HG02610 (cell line): Measurements from ENCODE around the gene FGD3.
"Not testable (repeated sequence)": the region's sequence is repeated elsewhere in the genome, so short reads cannot be mapped to it uniquely, and the experiment has no call there.

Experiments
- ATAC-seq: cut with Tn5 transposase; IDR thresholded peaks from one replicate; pipeline ENCODE4 v1.9.1; 2021; ENCODE audit warnings: mild to moderate bottlenecking, moderate library complexity; ENCODE audit not compliant: unreplicated experiment

FGD3 gene

DNA sequence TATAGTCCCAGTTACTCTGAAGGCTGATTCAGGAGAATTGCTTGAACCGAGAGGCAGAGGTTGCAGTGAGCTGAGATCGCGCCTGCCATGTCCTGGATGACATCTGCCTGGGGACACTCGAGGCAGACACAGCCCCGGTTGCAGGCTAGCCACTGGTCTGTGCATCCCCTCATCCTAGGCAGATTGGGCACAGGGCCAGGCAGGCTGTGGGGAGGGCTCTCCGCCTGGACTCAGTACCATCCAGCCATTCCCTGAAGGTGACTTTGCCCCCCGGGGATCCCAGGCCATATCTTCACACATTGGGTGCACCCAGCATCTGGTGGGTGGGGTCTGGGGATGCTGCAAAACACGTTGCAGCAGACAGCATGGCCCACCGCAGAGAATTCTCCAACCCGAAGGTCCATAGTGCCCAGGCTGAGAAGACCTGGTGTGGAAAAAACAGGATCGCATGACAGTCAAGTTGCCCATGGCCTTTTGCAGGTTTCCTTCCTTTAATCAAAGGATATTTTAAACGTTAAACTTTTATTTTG is 60.3 kb downstream of the FGD3 start:
- ATAC-seq = no peak

DNA sequence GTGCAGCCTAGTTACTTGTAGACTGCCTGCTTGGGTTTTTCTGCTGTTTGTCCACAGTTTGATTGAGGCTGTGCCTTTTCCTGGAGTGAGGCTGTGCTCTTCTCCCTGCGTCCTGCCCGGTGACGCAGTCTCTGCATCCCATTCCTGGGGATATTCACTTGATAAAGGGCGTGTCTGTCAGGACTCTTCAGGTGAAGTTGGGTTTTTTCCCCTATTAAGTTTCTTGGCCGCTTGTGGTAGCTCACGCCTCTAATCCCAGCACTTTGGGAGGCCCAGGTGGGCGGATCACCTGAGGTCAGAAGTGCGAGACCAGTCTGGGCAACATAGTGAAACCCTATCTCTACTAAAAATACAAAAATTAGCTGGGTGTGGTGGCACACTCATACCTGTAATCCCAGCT is 61.1 kb downstream of the FGD3 start:
- no peak for ATAC-seq

DNA sequence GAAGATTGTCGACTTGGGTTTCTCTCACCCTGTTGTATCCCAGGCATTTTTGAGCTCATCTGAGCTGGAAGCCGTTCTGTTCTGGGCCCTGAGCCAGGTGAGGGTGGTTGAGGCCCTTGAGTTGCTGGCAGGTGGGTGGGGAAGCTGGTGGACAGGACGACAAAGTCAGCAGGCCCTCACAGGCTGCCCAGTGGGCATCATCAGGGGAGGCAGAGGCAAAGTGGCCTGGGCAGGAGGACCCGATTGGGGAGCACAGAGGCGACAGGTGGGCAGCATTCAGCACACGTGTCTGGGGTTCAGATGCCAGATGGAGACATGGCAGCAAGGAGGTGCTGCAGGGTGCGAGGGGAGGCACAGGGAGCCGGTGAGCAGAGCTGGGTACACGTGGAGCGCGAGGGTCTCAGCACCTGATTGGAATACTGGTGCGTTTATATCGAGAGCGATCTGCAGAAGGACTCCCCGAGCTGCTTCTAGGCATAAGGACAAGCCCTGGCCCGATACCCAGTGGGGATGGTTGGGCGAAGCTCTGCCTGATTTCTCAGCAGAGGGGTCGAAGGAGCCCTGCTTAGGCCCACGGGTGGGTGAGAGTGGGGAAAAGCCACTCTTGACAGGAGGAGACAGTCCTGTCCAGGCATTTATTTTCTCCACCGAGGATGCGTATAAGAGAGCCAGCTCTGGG is 62.2 kb downstream of the FGD3 start:
- no peak for ATAC-seq

DNA sequence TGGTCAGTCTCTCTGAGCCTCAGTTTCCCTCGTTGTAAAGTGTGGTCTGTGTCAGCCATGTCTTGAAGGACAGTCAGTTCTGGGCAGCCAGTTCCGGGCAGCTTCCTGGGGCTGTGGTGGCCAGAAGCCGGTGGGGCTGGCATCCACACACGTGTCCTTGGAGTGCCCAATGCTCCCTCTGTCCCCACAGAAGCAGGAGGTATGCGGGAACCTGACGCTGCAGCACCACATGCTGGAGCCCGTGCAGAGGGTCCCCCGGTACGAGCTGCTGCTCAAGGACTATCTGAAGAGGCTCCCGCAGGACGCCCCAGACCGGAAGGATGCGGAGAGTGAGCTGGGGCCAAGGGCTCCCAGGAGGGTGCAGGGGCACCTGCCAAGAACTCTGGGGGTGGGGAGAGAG is 62.7 kb downstream of the FGD3 start:
- no peak for ATAC-seq

DNA sequence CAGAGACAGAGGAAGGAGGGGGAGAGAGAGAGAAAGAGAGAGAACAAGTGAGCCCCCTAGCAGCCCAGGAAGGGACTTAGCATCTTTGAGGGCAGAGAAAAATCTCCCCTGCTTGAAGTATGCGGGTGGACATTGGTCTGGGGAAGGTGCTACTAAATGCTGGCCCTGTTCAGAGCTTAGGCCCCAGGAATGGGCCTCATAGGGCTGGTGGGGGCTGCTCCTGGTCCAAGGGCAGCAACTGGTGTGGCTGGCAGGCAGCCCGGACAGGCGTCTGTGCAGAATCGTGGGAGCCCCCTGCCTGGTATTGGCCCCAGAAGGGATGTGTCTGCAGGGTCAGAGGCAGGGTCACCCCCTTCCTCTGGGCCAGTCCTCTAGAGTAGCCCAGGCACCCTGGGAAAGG is 63.4 kb downstream of the FGD3 start:
- no peak for ATAC-seq

DNA sequence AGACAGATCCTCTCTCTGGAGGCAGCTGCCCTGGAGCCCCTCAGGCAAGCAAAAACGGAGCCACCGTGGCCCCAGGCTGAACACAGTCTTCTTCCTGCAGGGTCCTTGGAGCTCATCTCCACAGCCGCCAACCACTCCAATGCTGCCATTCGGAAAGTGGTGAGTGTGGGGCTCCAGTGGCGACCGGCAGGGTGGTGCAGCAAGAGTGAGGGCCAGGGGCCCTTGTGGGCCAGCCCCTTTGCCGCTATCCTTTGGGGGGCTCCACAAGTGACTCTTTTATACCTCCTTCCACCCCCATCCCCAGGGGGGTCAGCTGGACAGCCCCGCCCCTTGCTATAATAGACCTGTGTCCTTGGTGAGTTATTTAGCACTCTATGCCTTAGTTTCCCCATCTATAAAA is 63.8 kb downstream of the FGD3 start:
- no peak for ATAC-seq

DNA sequence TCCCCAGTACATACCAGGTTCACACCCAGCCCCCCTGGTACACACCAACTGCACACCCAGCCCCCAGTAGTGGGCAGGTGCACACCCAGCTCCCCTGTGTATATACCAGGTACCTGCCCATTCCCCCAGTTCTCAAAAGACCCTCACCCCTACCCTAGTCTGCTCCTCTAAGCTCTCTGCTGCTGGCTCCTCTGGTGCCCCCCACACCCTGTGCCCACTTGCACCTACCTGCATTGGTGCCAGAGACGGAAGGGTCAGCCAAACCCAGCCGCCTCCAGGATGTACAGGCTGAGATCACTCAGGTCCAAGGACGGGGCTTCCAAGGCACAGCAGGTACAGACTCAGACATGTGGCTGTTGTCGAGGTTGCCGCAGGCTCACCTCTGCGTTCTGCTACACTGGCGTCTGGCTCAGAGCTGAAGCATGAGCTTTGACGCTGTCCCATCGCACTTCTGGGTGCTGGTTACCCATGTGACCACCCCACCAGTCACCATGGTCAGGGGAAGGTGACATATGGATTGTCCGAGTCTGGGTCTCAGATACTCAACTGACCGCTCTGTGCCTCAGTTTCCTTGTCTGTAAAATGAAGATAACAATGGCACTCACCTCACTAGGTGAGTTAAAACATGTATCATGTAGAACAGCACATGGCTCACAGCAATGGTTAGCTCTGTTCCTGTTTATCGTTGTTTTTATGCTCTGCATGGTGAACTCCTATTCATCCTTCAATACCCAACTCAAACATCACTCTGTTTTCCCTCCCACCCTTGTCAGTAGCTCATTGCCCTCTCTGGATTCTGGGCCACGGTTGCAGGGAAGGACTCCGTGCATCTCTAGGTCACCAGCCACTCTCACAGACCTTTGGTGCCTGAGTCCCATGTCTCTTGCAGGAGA is 65.9 kb downstream of the FGD3 start:
- no peak for ATAC-seq

DNA sequence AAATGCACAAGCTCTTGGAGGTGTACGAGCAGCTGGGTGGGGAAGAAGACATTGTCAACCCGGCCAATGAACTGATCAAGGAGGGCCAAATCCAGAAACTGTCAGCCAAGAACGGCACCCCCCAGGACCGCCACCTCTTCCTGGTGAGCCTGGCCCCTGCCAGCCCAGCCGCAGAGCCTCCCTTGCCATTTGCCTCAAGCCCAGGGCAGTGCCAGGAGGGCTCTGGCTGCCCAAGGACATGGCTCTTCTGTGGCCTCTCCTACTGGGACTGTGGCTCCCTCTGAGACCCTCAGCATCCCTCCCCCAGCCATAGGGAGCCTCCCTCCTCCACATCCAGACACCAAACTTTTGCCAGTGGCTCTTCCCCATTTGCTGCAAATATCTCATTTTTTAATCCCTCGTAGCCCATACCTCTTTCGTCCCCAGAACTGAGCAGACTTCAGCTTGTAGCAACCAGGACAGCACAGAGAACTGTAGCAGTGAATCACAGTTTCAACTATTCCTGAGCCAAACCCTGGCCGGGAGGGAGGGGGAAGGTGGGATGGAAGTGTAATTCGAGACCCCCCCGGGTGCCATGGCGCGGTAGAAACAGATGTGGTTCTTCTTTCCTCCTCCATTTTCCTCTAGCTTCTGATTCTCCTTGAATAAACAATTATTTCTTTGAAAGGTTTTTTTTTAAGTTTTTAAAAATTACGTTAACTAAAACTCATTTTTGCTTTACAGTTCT is 66.7 kb downstream of the FGD3 start:
- ATAC-seq = no peak

DNA sequence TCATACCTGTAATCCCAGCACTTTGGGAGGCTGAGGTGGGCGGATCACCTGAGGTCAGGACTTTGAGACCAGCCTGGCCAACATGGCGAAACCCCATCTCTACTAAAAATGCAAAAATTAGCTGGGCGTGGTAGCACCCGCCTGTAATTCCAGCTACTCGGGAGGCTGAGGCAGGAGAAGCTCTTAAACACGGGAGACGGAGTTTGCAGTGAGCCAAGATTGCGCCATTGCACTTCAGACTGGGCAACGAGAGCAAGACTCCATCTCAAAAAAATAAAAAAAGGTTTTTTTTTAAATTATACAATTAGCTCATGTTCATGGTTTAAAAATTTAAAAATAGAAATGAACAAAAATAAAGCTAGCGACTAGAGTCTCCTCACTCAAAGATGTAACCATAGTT is 67.9 kb downstream of the FGD3 start:
- not testable (repeated sequence) for ATAC-seq

DNA sequence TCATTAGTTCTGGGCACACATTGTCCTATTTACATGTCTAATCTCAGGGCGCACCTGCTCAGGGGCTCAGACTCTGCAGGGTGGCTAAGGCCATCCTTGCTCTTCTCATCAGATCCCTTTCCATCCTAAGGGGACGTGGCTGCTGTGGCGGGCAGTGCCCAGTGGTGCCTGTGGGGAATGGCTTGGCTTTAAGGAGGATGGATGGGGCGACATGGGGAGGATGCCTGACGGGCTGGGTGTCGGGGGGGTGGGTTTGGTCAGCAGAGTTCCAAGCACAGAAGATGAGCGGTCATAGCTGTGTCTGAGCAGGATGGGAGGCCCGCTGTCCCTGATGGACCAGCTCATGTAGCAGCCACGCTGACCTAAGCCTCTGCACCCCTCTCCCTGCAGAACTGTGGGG is 70.3 kb downstream of the FGD3 start:
- ATAC-seq = no peak

DNA sequence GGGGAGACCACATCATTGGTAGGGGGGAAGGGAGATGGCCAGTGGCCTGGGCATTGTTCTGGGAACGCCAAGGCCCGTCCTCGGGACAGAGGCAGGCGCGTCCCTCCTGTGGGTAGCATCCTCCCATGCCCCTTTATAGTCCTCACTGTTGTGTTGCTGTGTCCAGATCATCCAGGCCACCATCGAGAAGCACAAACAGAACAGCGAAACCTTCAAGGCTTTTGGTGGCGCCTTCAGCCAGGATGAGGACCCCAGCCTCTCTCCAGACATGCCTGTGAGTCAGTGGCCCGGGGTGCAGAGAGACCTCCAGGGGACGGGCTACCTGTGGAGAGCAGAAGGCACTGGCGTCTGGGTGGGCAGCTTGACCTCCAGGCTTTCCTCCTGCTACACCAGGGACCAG is 72.8 kb downstream of the FGD3 start:
- no peak for ATAC-seq

DNA sequence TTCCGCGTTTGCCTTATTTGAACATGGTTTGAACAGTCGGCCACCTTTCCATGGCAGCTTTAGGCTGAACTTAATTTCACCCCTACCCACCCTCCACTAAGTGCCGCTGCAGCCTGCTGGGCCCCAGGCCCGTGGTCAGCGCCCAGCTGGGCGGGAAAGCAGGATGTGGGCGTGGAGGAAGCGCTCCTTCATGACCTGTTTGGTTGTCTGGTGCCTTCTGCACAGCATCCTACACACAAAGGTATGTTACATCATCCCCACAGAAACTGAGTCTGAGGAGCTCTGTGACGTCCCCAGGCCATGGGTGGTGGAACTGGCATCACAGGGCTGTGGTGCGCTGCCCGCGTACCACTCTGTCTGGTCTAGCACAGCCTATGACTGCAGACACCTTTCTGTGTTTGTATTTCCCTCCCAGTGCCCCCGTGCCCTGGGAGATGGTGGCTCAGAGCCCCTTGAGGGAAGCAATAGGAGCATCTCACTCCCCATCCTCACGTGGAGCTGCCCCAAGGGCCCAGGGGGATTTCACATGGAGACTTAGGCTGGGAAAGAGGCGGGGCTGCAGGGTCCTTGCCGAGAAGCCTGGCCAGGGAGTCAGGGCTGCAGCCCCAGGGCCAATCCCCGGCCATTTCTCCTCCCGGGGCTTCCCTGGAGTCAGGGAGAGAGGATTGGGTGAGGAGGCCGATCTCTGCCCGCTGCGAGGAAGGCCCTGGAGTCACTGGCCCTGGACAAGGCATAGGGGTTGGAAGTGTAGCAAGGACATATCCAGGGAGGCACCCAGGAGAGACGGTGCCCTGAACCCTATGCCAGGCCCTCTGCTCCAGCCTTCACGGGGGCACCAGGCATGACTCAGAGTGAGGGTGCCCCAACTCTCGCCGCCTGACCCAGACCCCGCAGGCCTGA is 73.7 kb downstream of the FGD3 start:
- no peak for ATAC-seq

DNA sequence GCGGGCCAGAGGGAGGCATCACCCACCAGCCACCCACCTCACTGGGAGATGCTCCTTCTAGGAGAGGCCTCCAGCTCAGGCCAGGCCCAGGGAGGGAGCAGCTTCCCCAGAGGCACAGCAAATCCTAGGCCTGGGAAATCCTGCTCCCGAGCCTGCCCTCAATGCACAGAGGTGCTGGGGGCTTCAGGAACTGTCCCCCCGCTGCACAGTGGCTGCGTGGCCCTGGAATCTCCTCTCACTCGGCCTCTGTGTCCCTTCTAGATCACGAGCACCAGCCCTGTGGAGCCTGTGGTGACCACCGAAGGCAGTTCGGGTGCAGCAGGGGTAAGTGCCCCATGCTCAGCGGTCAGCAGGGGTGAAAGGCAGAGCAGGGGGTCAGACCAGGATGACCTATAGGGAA is 74.7 kb downstream of the FGD3 start:
- no peak for ATAC-seq

DNA sequence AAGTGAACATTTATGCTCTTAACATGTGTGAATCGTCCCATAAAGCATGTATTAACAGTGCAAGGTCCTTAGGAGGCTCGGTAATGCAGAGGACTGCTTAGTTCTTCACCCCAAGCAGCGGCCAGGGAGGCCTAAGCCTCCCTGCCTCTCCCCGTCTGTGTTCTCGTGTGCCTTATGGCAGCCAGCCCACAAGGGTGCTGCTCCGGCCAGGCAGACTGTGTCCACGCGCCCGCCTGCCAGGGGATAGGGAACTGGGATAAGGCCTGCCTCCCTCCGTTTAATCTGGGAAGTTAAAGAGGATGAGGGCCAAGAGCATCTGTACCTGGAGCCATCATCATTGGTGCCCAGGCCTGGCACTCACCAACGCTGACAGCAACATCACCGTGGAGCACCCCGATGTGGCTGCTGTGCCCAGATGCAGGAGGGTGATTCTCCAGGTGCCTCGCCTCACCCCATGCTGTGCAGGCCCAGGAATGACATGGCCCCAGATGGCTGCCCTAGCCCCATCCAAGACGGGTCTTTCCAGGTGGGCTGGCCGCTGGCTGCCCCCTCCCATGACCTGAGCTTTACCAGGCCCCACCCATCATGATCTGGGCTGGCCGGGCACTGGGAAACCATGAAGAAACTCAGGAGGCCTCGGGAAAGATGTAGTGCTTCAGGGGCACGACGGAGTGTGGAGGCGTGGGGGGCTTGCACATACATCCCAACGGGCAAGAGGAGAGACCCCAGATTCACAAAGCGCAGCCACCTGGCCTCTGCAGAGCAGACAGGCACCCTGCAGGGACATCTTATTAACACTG is 75.6 kb downstream of the FGD3 start:
- no peak for ATAC-seq

DNA sequence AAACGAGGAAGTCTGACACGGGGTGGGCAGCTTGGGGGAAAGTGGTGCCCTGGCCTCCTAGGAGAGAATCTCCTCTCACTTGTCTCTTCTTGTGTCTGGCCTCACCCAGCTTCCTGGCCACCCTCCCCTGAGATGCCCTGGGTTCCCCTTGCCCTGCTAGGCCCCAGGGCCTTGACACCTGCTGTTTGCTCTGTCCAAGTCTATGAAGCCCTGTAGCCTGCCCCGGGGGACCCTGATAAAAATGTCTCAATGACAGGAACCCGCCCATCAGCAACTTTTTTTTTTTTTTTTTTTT is 76.1 kb downstream of the FGD3 start:
- no peak for ATAC-seq

DNA sequence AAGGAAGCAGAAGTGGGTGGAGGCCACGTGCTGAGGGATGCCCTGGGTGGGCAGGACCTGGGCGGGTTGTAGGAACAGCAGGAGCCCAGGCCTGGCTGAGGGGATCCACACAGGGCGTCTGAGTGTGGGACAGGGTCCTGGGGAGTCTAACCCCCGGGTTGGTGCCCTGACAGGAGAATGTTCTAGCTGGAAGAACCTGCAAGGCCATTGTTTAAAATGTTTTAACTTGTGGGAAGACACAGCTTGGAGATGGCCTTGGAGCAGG is 77.3 kb downstream of the FGD3 start:
- ATAC-seq = no peak

DNA sequence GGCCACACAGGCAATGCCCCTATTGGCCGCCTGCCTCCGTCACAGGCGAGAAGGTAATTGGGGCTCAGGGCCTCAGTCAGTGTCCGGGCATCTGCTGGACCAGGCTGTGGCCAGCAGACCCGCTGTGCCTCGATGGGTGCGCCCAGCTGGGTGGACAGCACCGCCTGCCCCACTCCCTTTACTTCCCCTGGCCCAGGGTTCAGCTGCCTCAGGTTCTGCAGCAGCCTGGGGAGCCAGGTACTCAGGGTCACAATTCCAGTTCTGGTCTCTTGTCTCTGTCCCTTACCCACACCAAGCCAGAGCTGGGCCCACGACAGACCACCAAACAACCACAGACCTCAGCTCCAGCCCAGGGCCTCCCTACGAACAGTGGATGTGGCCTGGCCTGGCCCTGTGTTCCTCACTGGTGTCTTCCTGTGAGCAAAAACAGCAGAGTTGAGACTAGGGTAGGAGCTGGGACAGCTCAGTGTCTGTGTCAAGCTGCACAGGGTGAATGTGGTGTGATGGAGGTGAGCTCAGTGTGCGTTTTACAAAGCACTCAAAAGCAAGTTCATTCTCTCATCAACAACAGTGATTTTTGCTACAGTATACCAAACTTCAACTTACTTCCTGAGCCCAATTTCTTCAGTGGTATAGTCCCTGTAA is 77.8 kb downstream of the FGD3 start:
- ATAC-seq = no peak

DNA sequence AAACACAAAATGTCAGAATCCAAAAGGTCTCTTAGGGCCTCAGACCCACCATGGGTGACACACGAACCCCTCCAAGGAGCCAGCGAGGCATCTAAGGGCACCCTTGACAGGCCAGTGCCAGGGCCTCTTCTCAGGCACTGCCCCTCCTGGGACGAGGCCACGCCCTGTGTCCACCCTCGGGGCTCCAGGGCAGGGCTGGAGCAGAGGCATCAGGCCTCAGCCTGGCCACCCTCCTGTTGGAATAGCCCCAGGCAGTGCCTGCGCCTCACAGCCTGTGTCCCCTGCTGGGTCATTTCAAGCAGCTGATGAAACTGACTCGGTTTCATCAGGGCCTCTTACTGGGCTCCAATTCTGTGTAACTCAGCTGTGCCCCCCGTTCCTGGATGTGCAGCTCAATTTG is 78.4 kb downstream of the FGD3 start:
- no peak for ATAC-seq

DNA sequence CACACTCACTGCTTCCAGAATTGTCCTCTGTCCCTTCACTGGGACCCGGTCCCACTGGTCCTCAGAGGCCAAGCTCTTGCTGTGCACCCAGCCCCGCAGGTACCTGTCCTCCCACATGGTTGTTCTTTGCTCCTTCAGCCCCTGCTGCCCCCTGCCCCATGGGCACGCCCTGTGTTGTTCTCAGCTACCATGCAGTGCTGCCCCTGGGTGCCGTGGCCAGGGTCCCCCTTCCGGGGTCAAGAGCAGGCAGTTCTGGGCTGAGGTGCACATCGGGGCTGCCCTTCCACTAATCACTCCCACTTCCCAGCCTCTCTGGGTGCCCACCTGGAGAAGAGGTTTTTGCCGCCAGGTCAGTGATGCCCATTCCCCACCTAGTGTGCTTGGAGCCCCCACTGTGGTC is 79.3 kb downstream of the FGD3 start:
- no peak for ATAC-seq

DNA sequence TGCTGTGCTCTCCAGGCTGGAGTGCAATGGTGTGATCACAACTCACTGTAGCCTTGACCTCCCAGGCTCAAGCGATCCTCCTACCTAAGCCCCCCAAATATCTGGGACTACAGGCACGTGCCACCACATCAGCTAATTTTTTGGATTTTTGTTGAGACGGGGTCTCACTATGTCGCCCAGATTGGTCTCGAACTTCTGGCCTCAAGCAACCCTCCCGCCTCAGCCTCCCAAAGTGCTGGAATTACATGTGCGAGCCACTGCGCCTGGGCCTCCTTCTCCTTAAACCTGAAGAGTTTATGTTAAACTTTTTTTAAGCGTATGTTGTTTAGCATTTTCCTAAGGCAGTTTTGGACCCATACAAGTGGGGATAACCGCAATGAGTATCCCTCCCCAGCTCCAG is 80.4 kb downstream of the FGD3 start:
- no peak for ATAC-seq
